Hepatocyte (in vitro differentiated cells): ENCODE data around the gene KSR1. TPM values are rescaled to one million over a fixed set of nuclear protein-coding genes. Genes with fewer than 3 reads are reported as not detected.

Experiments used
- DNase-seq: peaks from one replicate; pipeline ENCODE4 v3.0.0-alpha.2; 2016; ENCODE audit warnings: low spot score
- H2AFZ ChIP-seq: fragments of 200-600 bp; sonication (generic); 2 replicates; pipeline ENCODE4 v1.6.0; 2016; ENCODE audit warnings: antibody characterized with exemption, mild to moderate bottlenecking
- H3K27ac ChIP-seq: fragments of 200-600 bp; sonication (generic); 2 replicates; pipeline ENCODE4 v1.5.1; 2016; ENCODE audit warnings: mild to moderate bottlenecking
- H3K27me3 ChIP-seq: fragments of 200-600 bp; sonication (generic); 2 replicates; pipeline ENCODE4 v1.6.1; 2016
- H3K36me3 ChIP-seq: fragments of 200-600 bp; sonication (generic); replicated peaks from 2 replicates; pipeline ENCODE4 v1.5.1; 2016; ENCODE audit warnings: low read depth; ENCODE audit not compliant: insufficient read depth
- H3K4me1 ChIP-seq: fragments of 200-600 bp; sonication (generic); 2 replicates; pipeline ENCODE4 v1.5.1; 2016; ENCODE audit warnings: mild to moderate bottlenecking, moderate library complexity; ENCODE audit not compliant: insufficient read depth
- H3K4me2 ChIP-seq: fragments of 200-600 bp; sonication (generic); 2 replicates; pipeline ENCODE4 v1.6.0; 2016
- H3K4me3 ChIP-seq: fragments of 200-600 bp; sonication (generic); 2 replicates; pipeline ENCODE4 v1.5.1; 2016; ENCODE audit warnings: mild to moderate bottlenecking
- H3K79me2 ChIP-seq: fragments of 200-600 bp; sonication (generic); 2 replicates; pipeline ENCODE4 v1.6.0; 2017; ENCODE audit warnings: mild to moderate bottlenecking
- H3K9me2 ChIP-seq: fragments of 200-600 bp; sonication (generic); replicated peaks from 2 replicates; pipeline ENCODE4 v1.6.0; 2017; ENCODE audit warnings: mild to moderate bottlenecking; ENCODE audit not compliant: insufficient read depth
- H3K9me3 ChIP-seq: fragments of 200-600 bp; sonication (generic); 2 replicates; pipeline ENCODE4 v1.5.1; 2016; ENCODE audit warnings: low read depth, mild to moderate bottlenecking
- H4K20me1 ChIP-seq: fragments of 200-600 bp; sonication (generic); 2 replicates; pipeline ENCODE4 v1.6.0; 2016; ENCODE audit warnings: mild to moderate bottlenecking; ENCODE audit not compliant: insufficient read depth, poor library complexity, severe bottlenecking
- CTCF ChIP-seq: fragments of 200-600 bp; sonication (generic); IDR thresholded peaks from 2 replicates; pipeline ENCODE4 v1.5.1; 2016; ENCODE audit warnings: antibody characterized with exemption, mild to moderate bottlenecking; ENCODE audit not compliant: poor library complexity
- EZH2 ChIP-seq: fragments of 200-600 bp; sonication (generic); IDR thresholded peaks from 2 replicates; pipeline ENCODE4 v1.6.1; 2016; ENCODE audit warnings: antibody characterized with exemption, mild to moderate bottlenecking, borderline replicate concordance
- EZH2phosphoT487 ChIP-seq: fragments of 200-600 bp; sonication (generic); IDR thresholded peaks from one replicate; pipeline ENCODE4 v1.6.1; 2018; ENCODE audit warnings: antibody characterized with exemption, mild to moderate bottlenecking, low read depth, moderate library complexity; ENCODE audit not compliant: unreplicated experiment, severe bottlenecking
- WGBS: methylation state at CpG from one replicate; pipeline ENCODE4 v1.1.6; 2016; ENCODE audit warnings: low lambda C conversion rate; ENCODE audit errors: missing lambda C conversion rate; 5-methylcytosine and 5-hydroxymethylcytosine counted together
- polyA plus RNA-seq: library from polyadenylated mRNA; unstranded; fragments of >200 nt; fragmentation: Nextera tagmentation; extraction: Ambion mirVana; gene quantifications from 2 replicates; pipeline ENCODE4 v1.2.1, GENCODE V29; 2016
- total RNA-seq: library from RNA; depleted of rRNA; stranded (reverse); fragments of >200 nt; gene quantifications from 2 replicates; pipeline ENCODE4 v1.2.3, GENCODE V29; 2014

The KSR1 gene
- total and polyA plus RNA-seq, 2 experiments from 2014 or later: 16.2 to 32.6 TPM

GRCh38 chr17:27608328-27609230 is 152.3 kb downstream of the KSR1 start:
- Histone ChIP-seq H3K9me3 (no peaks in the 10 kb centered on the region), H3K36me3 (no peaks in the 10 kb centered on the region), H2AFZ (no peak overlapping the region), H3K27ac (no peak overlapping the region), H3K27me3 (no peaks in the 10 kb centered on the region), H3K4me3 (no peak overlapping the region), H3K79me2 (no peaks in the 10 kb centered on the region), H4K20me1 (no peaks in the 10 kb centered on the region), H3K4me2 (no peak overlapping the region), H3K9me2 (no peaks in the 10 kb centered on the region), H3K4me1 (no peaks in the 10 kb centered on the region)
- no peak for DNase-seq
- TF ChIP-seq EZH2phosphoT487 (no peak), EZH2 (no peak), CTCF (no peak)
- WGBS: 87% methylated on average over 11 of the region's 11 CpGs

GRCh38 chr17:27609611-27610303 is 153.5 kb downstream of the KSR1 start:
- 59% methylated on average over 11 of the region's 11 CpGs for WGBS
- Histone ChIP-seq H3K4me3 (no peak overlapping the region), H2AFZ (no peak overlapping the region), H3K79me2 (no peaks in the 10 kb centered on the region), H3K4me2 (no peak overlapping the region), H3K9me3 (no peaks in the 10 kb centered on the region), H3K27me3 (no peaks in the 10 kb centered on the region), H3K36me3 (no peaks in the 10 kb centered on the region), H3K27ac (no peak overlapping the region), H3K9me2 (no peaks in the 10 kb centered on the region), H4K20me1 (no peaks in the 10 kb centered on the region), H3K4me1 (no peaks in the 10 kb centered on the region)
- peak; percentile 60 for DNase-seq
- TF ChIP-seq CTCF: peak; percentile 52
- no peak for TF ChIP-seq EZH2phosphoT487

- Histone ChIP-seq H2AFZ (no peak overlapping the region), H3K9me2 (no peaks in the 10 kb centered on the region), H3K4me1 (no peaks in the 10 kb centered on the region), H3K4me3 (no peak overlapping the region), H3K4me2 (no peak overlapping the region), H3K27me3 (no peaks in the 10 kb centered on the region), H3K9me3 (no peaks in the 10 kb centered on the region), H4K20me1 (no peaks in the 10 kb centered on the region), H3K27ac (no peak overlapping the region), H3K79me2 (no peaks in the 10 kb centered on the region), H3K36me3 (no peaks in the 10 kb centered on the region)
- 83% methylated on average over 4 of the region's 4 CpGs for WGBS
- TF ChIP-seq CTCF (no peak), EZH2phosphoT487 (no peak), EZH2 (no peak)
- no peak for DNase-seq
These were observed 154.0 kb downstream of the KSR1 start for GRCh38 chr17:27610304-27610677.
